Loucy (cell line): Measurements from ENCODE around the gene MARK3.

Source experiments
- EZH2phosphoT487 ChIP-seq: fragments of 200-600 bp; IDR thresholded peaks from 2 replicates; pipeline ENCODE4 v1.6.1; 2018; ENCODE audit warnings: antibody characterized with exemption, mild to moderate bottlenecking, moderate library complexity, borderline replicate concordance
- TF ChIP-seq, protein P1 (sequence below): fragments of 200-600 bp; sonication (generic); conservative IDR thresholded peaks from 2 replicates; pipeline ENCODE4 v1.5.1; 2014; ENCODE audit warnings: mild to moderate bottlenecking, antibody characterized with exemption, low read length

DNA sequence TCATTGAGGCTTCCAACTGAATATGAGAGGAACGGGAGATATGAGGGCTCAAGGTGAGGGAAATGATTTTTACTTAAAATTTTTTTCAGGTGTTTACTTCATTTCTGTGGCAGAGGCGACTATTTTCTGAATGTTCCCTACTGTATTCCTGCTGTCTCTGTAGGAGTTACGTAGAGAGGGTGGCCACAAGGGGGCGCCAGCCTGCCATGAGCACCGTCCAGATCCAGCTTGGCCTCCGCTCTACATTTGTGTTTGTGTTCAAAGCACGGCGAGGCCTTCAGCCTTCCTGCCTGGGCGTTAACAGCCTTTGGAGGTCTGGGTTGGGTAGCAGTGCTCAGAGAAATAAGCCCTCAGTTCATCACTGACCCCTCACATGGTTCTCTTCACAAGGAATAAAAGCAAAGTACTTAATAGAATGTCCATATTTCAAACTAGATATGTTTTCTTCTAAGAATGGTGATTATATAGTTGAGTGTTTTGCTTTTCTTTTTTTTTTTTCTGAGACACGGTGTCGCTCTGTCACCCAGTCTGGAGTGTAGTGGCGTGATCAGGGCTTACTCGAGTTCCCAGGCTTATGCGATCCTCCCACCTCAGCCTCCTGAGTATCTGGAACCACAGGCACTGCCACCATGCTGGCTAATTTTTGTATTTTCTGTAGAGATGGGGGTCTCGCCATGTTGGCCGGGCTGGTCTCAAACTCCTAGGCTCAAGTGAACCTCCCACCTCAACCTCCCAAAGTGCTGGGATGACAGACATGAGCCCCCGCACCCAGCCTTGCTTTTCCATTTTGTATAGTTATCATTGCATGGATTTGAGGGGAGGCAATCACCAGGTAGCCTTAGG is 115.2 kb downstream of the MARK3 start:
- TF ChIP-seq, protein P1, sequence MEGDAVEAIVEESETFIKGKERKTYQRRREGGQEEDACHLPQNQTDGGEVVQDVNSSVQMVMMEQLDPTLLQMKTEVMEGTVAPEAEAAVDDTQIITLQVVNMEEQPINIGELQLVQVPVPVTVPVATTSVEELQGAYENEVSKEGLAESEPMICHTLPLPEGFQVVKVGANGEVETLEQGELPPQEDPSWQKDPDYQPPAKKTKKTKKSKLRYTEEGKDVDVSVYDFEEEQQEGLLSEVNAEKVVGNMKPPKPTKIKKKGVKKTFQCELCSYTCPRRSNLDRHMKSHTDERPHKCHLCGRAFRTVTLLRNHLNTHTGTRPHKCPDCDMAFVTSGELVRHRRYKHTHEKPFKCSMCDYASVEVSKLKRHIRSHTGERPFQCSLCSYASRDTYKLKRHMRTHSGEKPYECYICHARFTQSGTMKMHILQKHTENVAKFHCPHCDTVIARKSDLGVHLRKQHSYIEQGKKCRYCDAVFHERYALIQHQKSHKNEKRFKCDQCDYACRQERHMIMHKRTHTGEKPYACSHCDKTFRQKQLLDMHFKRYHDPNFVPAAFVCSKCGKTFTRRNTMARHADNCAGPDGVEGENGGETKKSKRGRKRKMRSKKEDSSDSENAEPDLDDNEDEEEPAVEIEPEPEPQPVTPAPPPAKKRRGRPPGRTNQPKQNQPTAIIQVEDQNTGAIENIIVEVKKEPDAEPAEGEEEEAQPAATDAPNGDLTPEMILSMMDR: peak; percentile 98
- TF ChIP-seq EZH2phosphoT487: no peak
